ENCODE results near the gene FKBP6. TPM values are rescaled to one million over a fixed set of nuclear protein-coding genes. Genes with fewer than 3 reads are reported as not detected.

Gene FKBP6
- total RNA-seq, 1 experiment from 2014 or later: not detected

- ChIA-PET POLR2A (ENCODE audit: unreplicated experiment) (no interaction called here), CTCF (no interaction called here)
- no TSS peak for BruUV-seq (replicated peaks)
- no peaks in the 10 kb centered on the region for H3F3A ChIP-seq (ENCODE audit: low read length, unreplicated experiment)
- no peak overlapping the region for H3K4me2 ChIP-seq (ENCODE audit: low read length)
- ATAC-seq: no peak
- H3K79me2 ChIP-seq (ENCODE audit: low read length): no peaks in the 10 kb centered on the region
- H3K36me3 ChIP-seq (ENCODE audit: low read depth, low read length): no peaks in the 10 kb centered on the region
- H3K9ac ChIP-seq (ENCODE audit: low read length): no peak overlapping the region
- no peaks in the 10 kb centered on the region for H3K27me3 ChIP-seq (ENCODE audit: low read length)
- DNase-seq: no peak
- no peak overlapping the region for H3K27ac ChIP-seq (ENCODE audit: low read length)
- no peaks in the 10 kb centered on the region for H3K9me3 ChIP-seq (ENCODE audit: low read length)
- H4K20me1 ChIP-seq (ENCODE audit: low read length): no peaks in the 10 kb centered on the region
- H3K4me3 ChIP-seq (ENCODE audit: low read length): no peak overlapping the region
- no peaks in the 10 kb centered on the region for H3K4me1 ChIP-seq (ENCODE audit: insufficient read depth, low read length)
- H2AFZ ChIP-seq (ENCODE audit: low read length): no peak overlapping the region
- H3K9me2 ChIP-seq (replicated peaks; ENCODE audit: low read length): no peaks in the 10 kb centered on the region
- TF ChIP-seq EZH2phosphoT487 (IDR thresholded peaks at IDR 0.05; ENCODE audit: borderline replicate concordance, low read length): no peak
- TF ChIP-seq CTCF (conservative IDR thresholded peaks at IDR 0.05; ENCODE audit: low read depth, low read length): no peak
- no peak for TF ChIP-seq EZH2 (IDR thresholded peaks at IDR 0.05; ENCODE audit: low read length, unreplicated experiment)
- intact Hi-C loops (cut with micrococcal nuclease): no loop called here
Observed at GRCh38 chr7:73338321-73338720, 10.4 kb downstream of the FKBP6 start.

- no peaks in the 10 kb centered on the region for H4K20me1 ChIP-seq (ENCODE audit: low read length)
- DNase-seq (no peak), ATAC-seq (no peak)
- no peaks in the 10 kb centered on the region for H3K79me2 ChIP-seq (ENCODE audit: low read length)
- no peaks in the 10 kb centered on the region for H3K4me1 ChIP-seq (ENCODE audit: insufficient read depth, low read length)
- no TSS peak for BruUV-seq (replicated peaks)
- H2AFZ ChIP-seq (ENCODE audit: low read length): no peak overlapping the region
- no peak overlapping the region for H3K4me2 ChIP-seq (ENCODE audit: low read length)
- no peak overlapping the region for H3K27ac ChIP-seq (ENCODE audit: low read length)
- ChIA-PET CTCF (no interaction called here), POLR2A (ENCODE audit: unreplicated experiment) (no interaction called here)
- intact Hi-C loops (cut with micrococcal nuclease): loop anchor here (5.0 kb wide), 1 partner anchor 112 kb away; no protein-coding TSS in a partner anchor
- no peaks in the 10 kb centered on the region for H3K9me2 ChIP-seq (replicated peaks; ENCODE audit: low read length)
- no peak for TF ChIP-seq CTCF (conservative IDR thresholded peaks at IDR 0.05; ENCODE audit: low read depth, low read length)
- no peak for TF ChIP-seq EZH2phosphoT487 (IDR thresholded peaks at IDR 0.05; ENCODE audit: borderline replicate concordance, low read length)
- no peak for TF ChIP-seq EZH2 (IDR thresholded peaks at IDR 0.05; ENCODE audit: low read length, unreplicated experiment)
- no peaks in the 10 kb centered on the region for H3K9me3 ChIP-seq (ENCODE audit: low read length)
- no peaks in the 10 kb centered on the region for H3F3A ChIP-seq (ENCODE audit: low read length, unreplicated experiment)
- H3K36me3 ChIP-seq (ENCODE audit: low read depth, low read length): no peaks in the 10 kb centered on the region
- H3K4me3 ChIP-seq (ENCODE audit: low read length): no peak overlapping the region
- no peak overlapping the region for H3K9ac ChIP-seq (ENCODE audit: low read length)
- no peaks in the 10 kb centered on the region for H3K27me3 ChIP-seq (ENCODE audit: low read length)
Observed at GRCh38 chr7:73340514-73340913, 12.6 kb downstream of the FKBP6 start.

GRCh38 chr7:73341877-73342276 is 13.9 kb downstream of the FKBP6 start:
- Histone ChIP-seq H3K27me3 (ENCODE audit: low read length) (no peaks in the 10 kb centered on the region), H3K9me3 (ENCODE audit: low read length) (no peaks in the 10 kb centered on the region), H3K4me3 (ENCODE audit: low read length) (no peak overlapping the region), H3K4me2 (ENCODE audit: low read length) (no peak overlapping the region), H3K79me2 (ENCODE audit: low read length) (no peaks in the 10 kb centered on the region), H3K36me3 (ENCODE audit: low read depth, low read length) (no peaks in the 10 kb centered on the region), H3K4me1 (ENCODE audit: insufficient read depth, low read length) (no peaks in the 10 kb centered on the region), H3K9me2 (replicated peaks; ENCODE audit: low read length) (no peaks in the 10 kb centered on the region), H3K27ac (ENCODE audit: low read length) (no peak overlapping the region), H3F3A (ENCODE audit: low read length, unreplicated experiment) (no peaks in the 10 kb centered on the region), H4K20me1 (ENCODE audit: low read length) (no peaks in the 10 kb centered on the region), H3K9ac (ENCODE audit: low read length) (no peak overlapping the region), H2AFZ (ENCODE audit: low read length) (no peak overlapping the region)
- ChIA-PET CTCF (interaction anchor here (1.1 to 1.7 kb wide), 2 partner anchors 95 to 110 kb away, joined by 3 to 6 read pairs; no protein-coding TSS in a partner anchor), POLR2A (ENCODE audit: unreplicated experiment) (no interaction called here)
- TF ChIP-seq CTCF (conservative IDR thresholded peaks at IDR 0.05; ENCODE audit: low read depth, low read length) (no peak), EZH2phosphoT487 (IDR thresholded peaks at IDR 0.05; ENCODE audit: borderline replicate concordance, low read length) (no peak), EZH2 (IDR thresholded peaks at IDR 0.05; ENCODE audit: low read length, unreplicated experiment) (no peak)
- DNase-seq: peak; percentile 32
- no peak; the same call in 1 of the 2 replicates for ATAC-seq
- intact Hi-C loops (cut with micrococcal nuclease): loop anchor here (1.0 to 5.0 kb wide), 2 partner anchors 94 to 110 kb away; no protein-coding TSS in a partner anchor
- BruUV-seq (replicated peaks): no TSS peak
